Neuronal stem cell (in vitro differentiated cells): ENCODE measurements around the gene POGLUT2.

Experiments
- DNase-seq: peaks from one replicate; pipeline ENCODE4 v3.0.0-alpha.2; 2013; ENCODE audit warnings: low spot score
- H2AFZ ChIP-seq: one replicate; pipeline ENCODE4 v1.6.1; 2013; ENCODE audit warnings: mild to moderate bottlenecking, low read length, inconsistent platforms
- H2AK5ac ChIP-seq: 2 replicates; pipeline ENCODE4 v1.6.1; 2013; ENCODE audit warnings: low read depth, mild to moderate bottlenecking, inconsistent platforms, low read length, moderate library complexity, mixed read lengths
- H2BK120ac ChIP-seq: 2 replicates; pipeline ENCODE4 v1.6.1; 2013; ENCODE audit warnings: low read depth, mild to moderate bottlenecking, inconsistent platforms, low read length, moderate library complexity, mixed read lengths
- H2BK12ac ChIP-seq: one replicate; pipeline ENCODE4 v1.6.1; 2013; ENCODE audit warnings: low read length, inconsistent platforms
- H2BK15ac ChIP-seq: 2 replicates; pipeline ENCODE4 v1.6.1; 2013; ENCODE audit warnings: mild to moderate bottlenecking, low read length, inconsistent platforms, mixed read lengths
- H2BK5ac ChIP-seq: one replicate; pipeline ENCODE4 v1.6.1; 2013; ENCODE audit warnings: inconsistent platforms, mild to moderate bottlenecking, low read length, moderate library complexity
- H3K14ac ChIP-seq: one replicate; pipeline ENCODE4 v1.6.1; 2013; ENCODE audit warnings: low read length, inconsistent platforms
- H3K18ac ChIP-seq: 2 replicates; pipeline ENCODE4 v1.6.1; 2013; ENCODE audit warnings: low read length, inconsistent platforms
- H3K23ac ChIP-seq: 2 replicates; pipeline ENCODE4 v1.6.1; 2013; ENCODE audit warnings: low read depth, mild to moderate bottlenecking, mixed read lengths, low read length, inconsistent platforms; ENCODE audit not compliant: poor library complexity
- H3K27ac ChIP-seq: replicated peaks from 3 replicates; pipeline ENCODE4 v1.5.1; 2013; ENCODE audit warnings: low read length, inconsistent platforms
- H3K27me3 ChIP-seq, 3 experiments: 2 replicates each; pipeline ENCODE4 v1.6.1; 2013; ENCODE audit warnings: low read length in 3 of 3, mild to moderate bottlenecking in 2 of 3, inconsistent platforms in 1 of 3, low read depth in 1 of 3, mixed read lengths in 1 of 3, moderate library complexity in 1 of 3; ENCODE audit not compliant: control insufficient read depth in 3 of 3, insufficient read depth in 3 of 3
- H3K36me3 ChIP-seq, 2 donors: replicated peaks in 1 of 2; 2 replicates each; pipeline ENCODE4 v1.6.1; 2013; ENCODE audit warnings: low read length in 2 of 2; ENCODE audit not compliant: control insufficient read depth in 2 of 2, insufficient read depth in 2 of 2
- H3K4ac ChIP-seq: 2 replicates; pipeline ENCODE4 v1.6.1; 2013; ENCODE audit warnings: inconsistent platforms, mild to moderate bottlenecking, low read length, moderate library complexity
- H3K4me1 ChIP-seq, 2 donors: 1 replicate in 1 of 2; 2 replicates in 1 of 2; pipeline ENCODE4 v1.6.1; 2013; ENCODE audit warnings: low read length in 2 of 2, low read depth in 1 of 2; ENCODE audit not compliant: control insufficient read depth in 2 of 2, insufficient read depth in 1 of 2
- H3K4me2 ChIP-seq: one replicate; pipeline ENCODE4 v1.6.1; 2013; ENCODE audit warnings: mild to moderate bottlenecking, low read length, inconsistent platforms; ENCODE audit not compliant: insufficient read depth, poor library complexity, severe bottlenecking
- H3K4me3 ChIP-seq, 2 donors: 2 replicates each; pipeline ENCODE4 v1.5.1; 2013; ENCODE audit warnings: low read length in 2 of 2, mild to moderate bottlenecking in 2 of 2, inconsistent platforms in 1 of 2, moderate library complexity in 1 of 2
- H3K79me1 ChIP-seq: one replicate; pipeline ENCODE4 v1.6.1; 2013; ENCODE audit warnings: low read depth, mild to moderate bottlenecking, inconsistent platforms, low read length, moderate library complexity
- H3K9ac ChIP-seq: one replicate; pipeline ENCODE4 v1.6.1; 2013; ENCODE audit warnings: mild to moderate bottlenecking, low read depth, low read length, inconsistent platforms; ENCODE audit not compliant: poor library complexity
- H3K9me3 ChIP-seq, 2 donors: replicated peaks in 1 of 2; 2 replicates each; pipeline versions ENCODE3 to v1.6.1; 2013; ENCODE audit warnings: low read length in 2 of 2, mild to moderate bottlenecking in 2 of 2, inconsistent platforms in 1 of 2, low read depth in 1 of 2, mixed read lengths in 1 of 2, moderate library complexity in 1 of 2; ENCODE audit not compliant: control insufficient read depth in 2 of 2, insufficient read depth in 1 of 2
- H4K8ac ChIP-seq: one replicate; pipeline ENCODE4 v1.6.1; 2013; ENCODE audit warnings: low read depth, mild to moderate bottlenecking, inconsistent platforms, low read length, moderate library complexity
- H4K91ac ChIP-seq: one replicate; pipeline ENCODE4 v1.6.1; 2013; ENCODE audit warnings: low read length, low read depth, mild to moderate bottlenecking, inconsistent platforms; ENCODE audit not compliant: poor library complexity
- WGBS, 2 donors: extraction: QIAGEN DNeasy Blood & Tissue Kit; methylation state at CpG; one replicate each; pipeline ENCODE4 v1.1.7; 2013; ENCODE audit warnings: missing lambda C conversion rate in 2 of 2, mixed read lengths in 1 of 2; ENCODE audit not compliant: insufficient read length in 2 of 2, insufficient replicate concordance in 1 of 2; ENCODE audit errors: extremely low coverage in 2 of 2; 5-methylcytosine and 5-hydroxymethylcytosine counted together

POGLUT2 gene

GRCh38 chr13:102769679-102770078 is 29.1 kb downstream of the POGLUT2 start:
- Histone ChIP-seq H4K8ac (no peak overlapping the region), H3K18ac (no peak overlapping the region), H3K27me3 (peaks cover 0 to 3% (median 0%) of the 10 kb centered on the region in 3 experiments), H3K14ac (no peak overlapping the region), H2BK12ac (no peak overlapping the region), H4K91ac (no peak overlapping the region), H3K4ac (no peak overlapping the region), H3K23ac (no peak overlapping the region), H2BK120ac (no peak overlapping the region), H3K4me1 (peaks cover 0 to 7% of the 10 kb centered on the region in 2 donors), H2BK15ac (no peak overlapping the region), H3K4me2 (no peak overlapping the region), H3K9me3 (peaks cover 0 to 3% of the 10 kb centered on the region in 2 donors), H3K36me3 (no peaks in the 10 kb centered on the region), H2AK5ac (no peak overlapping the region), H3K79me1 (peaks cover 5% of the 10 kb centered on the region), H3K27ac (no peak overlapping the region), H2BK5ac (no peak overlapping the region), H3K9ac (no peak overlapping the region), H3K4me3 (no peak overlapping the region), H2AFZ (no peak overlapping the region)
- no peak for DNase-seq
- no CpG with 5 or more reads among the region's 4 CpGs for WGBS, 2 donors

GRCh38 chr13:102768909-102769308 is 29.9 kb downstream of the POGLUT2 start:
- Histone ChIP-seq H2BK120ac (no peak overlapping the region), H2AFZ (no peak overlapping the region), H2AK5ac (no peak overlapping the region), H3K14ac (no peak overlapping the region), H3K9ac (no peak overlapping the region), H3K36me3 (no peaks in the 10 kb centered on the region), H3K4me1 (peaks cover 0 to 6% of the 10 kb centered on the region in 2 donors), H3K18ac (no peak overlapping the region), H3K4ac (no peak overlapping the region), H3K27ac (no peak overlapping the region), H2BK5ac (no peak overlapping the region), H2BK12ac (no peak overlapping the region), H2BK15ac (no peak overlapping the region), H4K8ac (no peak overlapping the region), H3K9me3 (peaks cover 0 to under 1% of the 10 kb centered on the region in 2 donors), H3K27me3 (peaks cover 0 to 3% (median 0%) of the 10 kb centered on the region in 3 experiments), H4K91ac (no peak overlapping the region), H3K79me1 (peaks cover 5% of the 10 kb centered on the region), H3K4me3 (no peak overlapping the region), H3K23ac (no peak overlapping the region), H3K4me2 (no peak overlapping the region)
- WGBS, 2 donors: no CpG with 5 or more reads among the region's 2 CpGs
- DNase-seq: no peak

- H4K91ac ChIP-seq: no peak overlapping the region
- no peak overlapping the region for H3K4ac ChIP-seq
- no peak for DNase-seq
- H4K8ac ChIP-seq: no peak overlapping the region
- H3K27me3 ChIP-seq: no peaks in the 10 kb centered on the region
- H2BK15ac ChIP-seq: no peak overlapping the region
- no peaks in the 10 kb centered on the region for H3K9me3 ChIP-seq
- no peak overlapping the region for H3K4me3 ChIP-seq
- H2BK5ac ChIP-seq: no peak overlapping the region
- H2AK5ac ChIP-seq: no peak overlapping the region
- no peak overlapping the region for H2AFZ ChIP-seq
- no CpG with 5 or more reads among the region's 1 CpG for WGBS, 2 donors
- no peak overlapping the region for H3K14ac ChIP-seq
- H3K23ac ChIP-seq: no peak overlapping the region
- H3K9ac ChIP-seq: no peak overlapping the region
- H3K27ac ChIP-seq: no peak overlapping the region
- no peak overlapping the region for H3K18ac ChIP-seq
- H3K4me2 ChIP-seq: no peak overlapping the region
- H3K36me3 ChIP-seq: no peaks in the 10 kb centered on the region
- H2BK120ac ChIP-seq: no peak overlapping the region
- H2BK12ac ChIP-seq: no peak overlapping the region
- H3K79me1 ChIP-seq: no peaks in the 10 kb centered on the region
- no peaks in the 10 kb centered on the region for H3K4me1 ChIP-seq
These were observed 35.0 kb downstream of the POGLUT2 start for GRCh38 chr13:102763741-102764140.

GRCh38 chr13:102761071-102761470 is 37.7 kb downstream of the POGLUT2 start:
- Histone ChIP-seq H2BK15ac (no peak overlapping the region), H2BK5ac (no peak overlapping the region), H2BK120ac (no peak overlapping the region), H3K4me1 (peaks cover 0 to 2% of the 10 kb centered on the region in 2 donors), H2AFZ (no peak overlapping the region), H4K8ac (no peak overlapping the region), H3K9ac (no peak overlapping the region), H3K79me1 (no peaks in the 10 kb centered on the region), H3K4me3 (no peak overlapping the region), H3K27ac (no peak overlapping the region), H4K91ac (no peak overlapping the region), H3K4me2 (no peak overlapping the region), H3K14ac (no peak overlapping the region), H3K27me3 (no peaks in the 10 kb centered on the region), H2AK5ac (no peak overlapping the region), H3K4ac (no peak overlapping the region), H3K18ac (no peak overlapping the region), H3K9me3 (no peaks in the 10 kb centered on the region), H2BK12ac (no peak overlapping the region), H3K23ac (no peak overlapping the region), H3K36me3 (no peaks in the 10 kb centered on the region)
- no peak for DNase-seq
- WGBS, 2 donors: no CpG with 5 or more reads among the region's 1 CpG
